NCI-H460 (cell line): Measurements from ENCODE around the gene SHISAL2A. TPM values are rescaled to one million over a fixed set of nuclear protein-coding genes. Genes with fewer than 3 reads are reported as not detected.

Source experiments
- DNase-seq: peaks from one replicate; pipeline ENCODE4 v3.0.0-alpha.2; 2016; ENCODE audit warnings: low read depth; ENCODE audit errors: extremely low read depth
- polyA plus RNA-seq: library from polyadenylated mRNA; depleted of rRNA; stranded (reverse); fragments of >200 nt; gene quantifications from 2 replicates; pipeline ENCODE4 v1.2.3, GENCODE V29; 2014; cell fraction: nucleus; rRNA removed
- total RNA-seq: library from RNA; depleted of rRNA; stranded (reverse); fragments of >200 nt; shearing (Covaris generic); gene quantifications from 2 replicates; pipeline ENCODE4 v1.2.3, GENCODE V29; 2014; rRNA removed

The SHISAL2A gene
- not detected in 2 replicates for total RNA-seq
- not detected in 2 replicates for polyA plus RNA-seq

GRCh38 chr1:52632732-52633290 is at the start of gene SHISAL2A:
TSS of gene SHISAL2A (plus strand) at chr1:52633168. CDS start at chr1:52633494, 326 bp downstream.
- no peak for DNase-seq

GRCh38 chr1:52585474-52585873 is 47.5 kb upstream of the SHISAL2A start:
- no peak for DNase-seq

- no peak for DNase-seq
These were observed 44.9 kb upstream of the SHISAL2A start for GRCh38 chr1:52588027-52588426.

- DNase-seq = no peak
These were observed 44.4 kb upstream of the SHISAL2A start for GRCh38 chr1:52588535-52588934.

- DNase-seq = no peak
These were observed 42.7 kb upstream of the SHISAL2A start for GRCh38 chr1:52590266-52590665.

GRCh38 chr1:52592637-52593323 is 40.2 kb upstream of the SHISAL2A start:
- DNase-seq = no peak

- no peak for DNase-seq
These were observed 39.5 kb upstream of the SHISAL2A start for GRCh38 chr1:52593495-52593894.

GRCh38 chr1:52595061-52595460 is 37.9 kb upstream of the SHISAL2A start:
- no peak for DNase-seq

GRCh38 chr1:52597912-52598311 is 35.1 kb upstream of the SHISAL2A start:
- DNase-seq = no peak

GRCh38 chr1:52598729-52599128 is 34.2 kb upstream of the SHISAL2A start:
- DNase-seq = no peak

- DNase-seq = no peak
These were observed 33.7 kb upstream of the SHISAL2A start for GRCh38 chr1:52599236-52599635.

- DNase-seq = no peak
These were observed 32.3 kb upstream of the SHISAL2A start for GRCh38 chr1:52600533-52601179.

- no peak for DNase-seq
These were observed 31.4 kb upstream of the SHISAL2A start for GRCh38 chr1:52601519-52601918.

- DNase-seq = no peak
These were observed 30.7 kb upstream of the SHISAL2A start, which contains the start of gene GPX7 for GRCh38 chr1:52601991-52602855. TSS of gene GPX7 (plus strand) at chr1:52602371. CDS start at chr1:52602410, 39 bp downstream.

- DNase-seq = no peak
These were observed 29.9 kb upstream of the SHISAL2A start for GRCh38 chr1:52602856-52603600.

GRCh38 chr1:52603630-52604029 is 29.3 kb upstream of the SHISAL2A start:
- no peak for DNase-seq

GRCh38 chr1:52604063-52604770 is 28.8 kb upstream of the SHISAL2A start:
- DNase-seq = no peak

GRCh38 chr1:52613636-52614373 is 19.2 kb upstream of the SHISAL2A start:
- DNase-seq = no peak

- DNase-seq = no peak
These were observed 18.3 kb upstream of the SHISAL2A start for GRCh38 chr1:52614671-52615070.
